IMR-90 (cell line): ENCODE data around the gene SLC22A14. TPM values are rescaled to one million over a fixed set of nuclear protein-coding genes. Genes with fewer than 3 reads are reported as not detected.

Experiments used
- ATAC-seq: fragments of 200-7000 bp; cut with Tn5 transposase; 2 replicates; pipeline ENCODE4 v1.9.1; 2020; ENCODE audit warnings: low read depth, mild to moderate bottlenecking, moderate library complexity
- BruUV-seq: library from RNA; stranded (reverse); fragments of 400-500 nt; replicated peaks from 2 replicates; lab custom pipeline; 2021; lab: Mats Ljungman, UMichigan
- CTCF ChIA-PET: fragments of 300-600 bp; formaldehyde crosslinking; extraction: SDS; loops from one replicate; lab custom pipeline; 2021; ENCODE audit warnings: antibody characterized with exemption; lab: Yijun Ruan, JAX
- POLR2A ChIA-PET: fragments of 300-600 bp; sonication (Branson Sonifier 250); formaldehyde crosslinking; loops from one replicate; lab custom pipeline; 2022; ENCODE audit warnings: antibody characterized with exemption; ENCODE audit not compliant: unreplicated experiment; lab: Charles Lee
- DNase-seq: peaks from one replicate; pipeline ENCODE4 v3.0.0; 2013
- H2AFZ ChIP-seq: replicated peaks from 2 replicates; pipeline ENCODE3; 2013; ENCODE audit warnings: low read length, mild to moderate bottlenecking; ENCODE audit not compliant: poor library complexity
- H2AK5ac ChIP-seq: 2 replicates; pipeline ENCODE4 v1.6.1; 2013; ENCODE audit warnings: low read depth, low read length, inconsistent platforms
- H2AK9ac ChIP-seq: replicated peaks from 2 replicates; pipeline ENCODE3; 2013; ENCODE audit warnings: mild to moderate bottlenecking, low read depth, low read length, moderate library complexity; ENCODE audit not compliant: poor library complexity
- H2BK120ac ChIP-seq: 2 replicates; pipeline ENCODE4 v1.6.1; 2013; ENCODE audit warnings: low read depth, low read length, inconsistent platforms
- H2BK15ac ChIP-seq: 3 replicates; pipeline ENCODE4 v1.6.1; 2013; ENCODE audit warnings: low read depth, low read length, inconsistent platforms
- H2BK20ac ChIP-seq: 2 replicates; pipeline ENCODE4 v1.6.1; 2013; ENCODE audit warnings: low read depth, mild to moderate bottlenecking, inconsistent platforms, low read length, moderate library complexity
- H2BK5ac ChIP-seq: 2 replicates; pipeline ENCODE4 v1.6.1; 2013; ENCODE audit warnings: mild to moderate bottlenecking, low read depth, low read length, inconsistent platforms; ENCODE audit not compliant: poor library complexity, severe bottlenecking
- H3K14ac ChIP-seq: replicated peaks from 2 replicates; pipeline ENCODE4 v1.6.1; 2013; ENCODE audit warnings: low read depth, low read length, inconsistent platforms
- H3K18ac ChIP-seq: 2 replicates; pipeline ENCODE4 v1.6.1; 2013; ENCODE audit warnings: low read depth, low read length, control low read depth
- H3K23ac ChIP-seq: 2 replicates; pipeline ENCODE4 v1.6.1; 2013; ENCODE audit warnings: low read depth, low read length, inconsistent platforms
- H3K27ac ChIP-seq: 2 replicates; pipeline ENCODE4 v1.5.1; 2013; ENCODE audit warnings: mild to moderate bottlenecking, control low read depth, low read length; ENCODE audit not compliant: insufficient read depth
- H3K27me3 ChIP-seq: 2 replicates; pipeline ENCODE4 v1.6.1; 2013; ENCODE audit warnings: low read length; ENCODE audit not compliant: control insufficient read depth, insufficient read depth
- H3K36me3 ChIP-seq: 2 replicates; pipeline ENCODE4 v1.6.1; 2013; ENCODE audit warnings: low read length, mixed read lengths; ENCODE audit not compliant: control insufficient read depth, insufficient read depth
- H3K4ac ChIP-seq: 2 replicates; pipeline ENCODE4 v1.6.1; 2013; ENCODE audit warnings: low read depth, low read length, inconsistent platforms
- H3K4me1 ChIP-seq: 2 replicates; pipeline ENCODE4 v1.6.1; 2013; ENCODE audit warnings: low read length, mixed read lengths; ENCODE audit not compliant: control insufficient read depth, insufficient read depth
- H3K4me2 ChIP-seq: 2 replicates; pipeline ENCODE4 v1.6.1; 2013; ENCODE audit warnings: low read depth, mild to moderate bottlenecking, control low read depth, low read length, moderate library complexity
- H3K4me3 ChIP-seq: 2 replicates; pipeline ENCODE4 v1.5.1; 2013; ENCODE audit warnings: low read depth, mild to moderate bottlenecking, control low read depth, low read length, moderate library complexity; ENCODE audit not compliant: insufficient read depth
- H3K56ac ChIP-seq: 2 replicates; pipeline ENCODE4 v1.6.1; 2013; ENCODE audit warnings: low read length, inconsistent platforms; ENCODE audit not compliant: insufficient read depth; ENCODE audit errors: extremely low read depth
- H3K79me1 ChIP-seq, 2 experiments: 2 replicates each; pipeline ENCODE4 v1.6.1; 2013; ENCODE audit warnings: low read length in 2 of 2, inconsistent platforms in 1 of 2, low read depth in 1 of 2
- H3K9ac ChIP-seq: 2 replicates; pipeline ENCODE4 v1.6.1; 2013; ENCODE audit warnings: low read depth, low read length, control low read depth
- H3K9me1 ChIP-seq: 2 replicates; pipeline ENCODE4 v1.6.1; 2013; ENCODE audit warnings: low read length, inconsistent platforms; ENCODE audit not compliant: insufficient read depth
- H3K9me3 ChIP-seq: 2 replicates; pipeline ENCODE4 v1.6.1; 2013; ENCODE audit warnings: low read length; ENCODE audit not compliant: control insufficient read depth, insufficient read depth
- H4K20me1 ChIP-seq: 2 replicates; pipeline ENCODE4 v1.6.1; 2013; ENCODE audit warnings: low read length, inconsistent platforms; ENCODE audit not compliant: insufficient read depth
- H4K5ac ChIP-seq: 2 replicates; pipeline ENCODE4 v1.6.1; 2013; ENCODE audit warnings: mild to moderate bottlenecking, low read depth, low read length, control low read depth
- H4K8ac ChIP-seq, 2 experiments: 2 replicates each; pipeline ENCODE4 v1.6.1; 2013; ENCODE audit warnings: low read depth in 2 of 2, low read length in 2 of 2, control low read depth in 1 of 2, inconsistent platforms in 1 of 2
- H4K91ac ChIP-seq: 2 replicates; pipeline ENCODE4 v1.6.1; 2013; ENCODE audit warnings: low read depth, low read length, inconsistent platforms; ENCODE audit not compliant: insufficient read depth
- BHLHE40 ChIP-seq: fragments of 150-350 bp; IDR thresholded peaks from 2 replicates; pipeline ENCODE4 v1.6.1; 2016; ENCODE audit warnings: mild to moderate bottlenecking, low read depth, low read length
- CEBPB ChIP-seq: IDR thresholded peaks from 2 replicates; pipeline ENCODE4 v1.6.1; 2012; ENCODE audit warnings: low read depth, low read length, improper control_type of control experiment
- POLR2A ChIP-seq: IDR thresholded peaks from 2 replicates; pipeline ENCODE4 v1.6.1; 2012; ENCODE audit warnings: mild to moderate bottlenecking, low read depth, low read length
- RAD21 ChIP-seq: IDR thresholded peaks from 2 replicates; pipeline ENCODE4 v1.6.1; 2012; ENCODE audit warnings: low read length, improper control_type of control experiment
- RFX5 ChIP-seq: IDR thresholded peaks from 2 replicates; pipeline ENCODE4 v1.8.0; 2012; ENCODE audit warnings: low read depth, mild to moderate bottlenecking, low read length, moderate library complexity
- WGBS, 2 experiments: methylation state at CpG; one replicate each; pipeline versions ENCODE4 v1.1.5 to v1.1.7; 2013; ENCODE audit warnings: missing lambda C conversion rate in 2 of 2; ENCODE audit not compliant: insufficient read length in 1 of 2; ENCODE audit errors: extremely low coverage in 2 of 2; 5-methylcytosine and 5-hydroxymethylcytosine counted together
- dilution Hi-C: fragments of 300-500 bp; cut with HindIII; formaldehyde crosslinking; loops from one replicate; pipeline ENCODE4 v1.14.3; 2018; ENCODE audit warnings: low sequenced_read_pairs; ENCODE audit not compliant: unreplicated experiment
- in situ Hi-C: fragments of 300-500 bp; cut with MboI; formaldehyde crosslinking; loops from 3 replicates; pipeline ENCODE4 v1.14.3; 2019; ENCODE audit warnings: low sequenced_read_pairs, inconsistent platforms, mixed read lengths
- intact Hi-C: fragments of 100-400 bp; cut with micrococcal nuclease; formaldehyde crosslinking; loops from 2 replicates; pipeline ENCODE4 v1.10.0; 2022
- polyA plus RNA-seq, 3 experiments: library from polyadenylated mRNA; depleted of rRNA; stranded (reverse); fragments of >200 nt; gene quantifications; 2 replicates each; pipeline ENCODE4 v1.2.3, GENCODE V29; 2012; ENCODE audit warnings: low replicate concordance in 1 of 3
- total RNA-seq: library from RNA; depleted of rRNA; stranded (reverse); fragments of >200 nt; gene quantifications from 2 replicates; pipeline ENCODE4 v1.2.3, GENCODE V29; 2012

The SLC22A14 gene
- total and polyA plus RNA-seq, 2 of the 4 experiments (the other 2 are of a cell fraction), result under 0.01 to 0.07 TPM

GRCh38 chr3:38254872-38255271, 27.2 kb upstream of the SLC22A14 start:
- Histone ChIP-seq H3K4me3 (no peak overlapping the region), H4K91ac (no peak overlapping the region), H2BK15ac (no peak overlapping the region), H2AFZ (no peak overlapping the region), H2BK120ac (no peak overlapping the region), H3K4me2 (no peak overlapping the region), H2BK20ac (no peak overlapping the region), H4K20me1 (no peaks in the 10 kb centered on the region), H3K9me3 (no peaks in the 10 kb centered on the region), H2BK5ac (no peak overlapping the region), H4K8ac (no peak overlapping the region), H3K18ac (no peak overlapping the region), H3K4me1 (no peaks in the 10 kb centered on the region), H3K27ac (no peak overlapping the region), H3K23ac (no peak overlapping the region), H2AK5ac (no peak overlapping the region), H3K14ac (no peak overlapping the region), H4K5ac (no peak overlapping the region), H3K27me3 (no peaks in the 10 kb centered on the region), H3K36me3 (peaks cover 30% of the 10 kb centered on the region), H3K56ac (no peak overlapping the region), H3K79me1 (peaks cover 26 to 35% of the 10 kb centered on the region in 2 experiments), H3K9me1 (peaks cover 3% of the 10 kb centered on the region; the same call in 1 of the 2 replicates), H3K9ac (no peak overlapping the region), H2AK9ac (no peak overlapping the region), H3K4ac (no peak overlapping the region)
- in situ Hi-C loops (no loop called here), intact Hi-C loops (no loop called here), dilution Hi-C loops (no loop called here)
- ChIA-PET POLR2A (no interaction called here), CTCF (no interaction called here)
- BruUV-seq, result no TSS peak
- ATAC-seq (no peak), DNase-seq (no peak)
- 100% methylated on average over 1 of the region's 2 CpGs; no CpG with 5 or more reads in 1 of the 2 experiments for WGBS, 2 experiments
- no peak for TF ChIP-seq BHLHE40
- no peak for TF ChIP-seq RAD21
- no peak for TF ChIP-seq RFX5
- TF ChIP-seq CEBPB, result no peak
- TF ChIP-seq POLR2A, result no peak
